ENCODE data around the gene POLRMT. TPM values are rescaled to one million over a fixed set of nuclear protein-coding genes. Genes with fewer than 3 reads are reported as not detected.
"Not testable (repeated sequence)": the region's sequence is repeated elsewhere in the genome, so short reads cannot be mapped to it uniquely, and the experiment has no call there.

Gene POLRMT
- total RNA-seq, 4 donors from 2014 or later, result 33.8 to 119 (median 70.5) TPM

DNA sequence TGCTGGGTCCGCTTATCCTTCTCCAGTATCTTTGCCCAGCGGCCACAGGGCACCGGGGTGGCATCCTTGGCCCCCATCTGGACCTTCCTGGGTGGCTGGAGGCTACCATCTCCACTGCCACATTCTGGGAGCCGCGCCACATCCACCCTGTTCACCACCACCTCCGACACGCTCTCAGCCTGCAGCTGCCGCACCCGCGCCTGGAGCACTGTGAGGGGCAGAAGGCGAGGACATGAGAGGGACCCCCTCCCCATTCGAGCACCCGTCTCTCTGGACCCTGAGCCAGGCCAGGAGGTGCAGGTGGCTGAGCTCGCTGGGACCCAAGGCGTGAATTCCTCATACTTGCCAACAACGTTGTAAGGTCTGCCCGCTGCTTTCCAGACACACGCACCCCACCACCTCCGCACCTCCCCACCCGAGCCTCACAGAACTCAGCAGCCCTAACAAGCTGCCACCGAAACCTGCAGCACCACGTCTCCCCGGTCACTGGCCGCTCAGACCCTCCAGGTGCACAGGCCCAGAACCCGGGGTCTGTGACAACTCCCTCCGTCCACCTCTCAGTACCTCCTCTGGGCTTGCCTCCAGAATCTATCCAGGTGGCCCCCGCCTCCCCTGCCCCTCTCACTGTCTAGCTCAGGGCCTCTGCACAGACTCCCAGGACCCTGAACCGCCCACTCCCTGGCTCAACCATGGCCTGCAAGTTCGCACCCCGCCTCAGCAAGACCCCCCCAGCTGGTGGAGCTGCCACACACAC lies 3.2 kb downstream of the POLRMT start:
- Histone ChIP-seq H3K27me3 (no peaks in the 10 kb centered on the region), H3K27ac (no peak overlapping the region), H3K9me3 (no peaks in the 10 kb centered on the region), H3K4me3 (no peak overlapping the region), H3K36me3 (peaks cover 0 to 45% (median 0%) of the 10 kb centered on the region in 3 donors), H3K4me1 (peaks cover 0 to 26% (median 12%) of the 10 kb centered on the region in 4 donors)
- TF ChIP-seq, protein P1, sequence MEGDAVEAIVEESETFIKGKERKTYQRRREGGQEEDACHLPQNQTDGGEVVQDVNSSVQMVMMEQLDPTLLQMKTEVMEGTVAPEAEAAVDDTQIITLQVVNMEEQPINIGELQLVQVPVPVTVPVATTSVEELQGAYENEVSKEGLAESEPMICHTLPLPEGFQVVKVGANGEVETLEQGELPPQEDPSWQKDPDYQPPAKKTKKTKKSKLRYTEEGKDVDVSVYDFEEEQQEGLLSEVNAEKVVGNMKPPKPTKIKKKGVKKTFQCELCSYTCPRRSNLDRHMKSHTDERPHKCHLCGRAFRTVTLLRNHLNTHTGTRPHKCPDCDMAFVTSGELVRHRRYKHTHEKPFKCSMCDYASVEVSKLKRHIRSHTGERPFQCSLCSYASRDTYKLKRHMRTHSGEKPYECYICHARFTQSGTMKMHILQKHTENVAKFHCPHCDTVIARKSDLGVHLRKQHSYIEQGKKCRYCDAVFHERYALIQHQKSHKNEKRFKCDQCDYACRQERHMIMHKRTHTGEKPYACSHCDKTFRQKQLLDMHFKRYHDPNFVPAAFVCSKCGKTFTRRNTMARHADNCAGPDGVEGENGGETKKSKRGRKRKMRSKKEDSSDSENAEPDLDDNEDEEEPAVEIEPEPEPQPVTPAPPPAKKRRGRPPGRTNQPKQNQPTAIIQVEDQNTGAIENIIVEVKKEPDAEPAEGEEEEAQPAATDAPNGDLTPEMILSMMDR (IDR thresholded peaks at IDR 0.05), result no peak
- no peak for TF ChIP-seq POLR2A (IDR thresholded peaks at IDR 0.05)
- no peak for DNase-seq

DNA sequence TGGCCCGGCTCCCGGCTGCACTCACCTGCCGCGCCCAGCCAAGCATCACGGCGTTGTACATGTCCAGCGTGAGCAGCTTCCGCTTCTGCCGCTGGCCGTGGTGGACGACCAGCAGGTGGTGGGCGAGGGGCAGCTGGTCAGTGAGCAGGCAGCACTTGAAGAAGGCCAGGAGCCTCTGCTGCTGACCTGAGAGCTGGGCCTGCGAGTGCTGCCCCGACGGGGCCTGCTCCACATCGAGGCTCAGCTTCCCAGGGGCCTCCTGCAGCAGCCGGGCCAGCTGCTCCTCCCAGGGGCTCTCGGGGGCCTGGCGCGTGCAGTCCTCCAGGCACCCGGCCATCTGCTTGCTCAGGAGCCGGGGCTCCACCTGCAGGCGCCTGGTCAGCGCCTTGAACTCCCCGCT lies 3.8 kb downstream of the POLRMT start:
- H3K4me3 ChIP-seq, DNase-seq, H3K27me3 ChIP-seq, H3K27ac ChIP-seq, H3K9me3 ChIP-seq: not testable (repeated sequence)
- Histone ChIP-seq H3K4me1 (peaks cover 0 to 26% (median 12%) of the 10 kb centered on the region in 4 donors), H3K36me3 (peaks cover 0 to 51% (median 0%) of the 10 kb centered on the region in 3 donors)

DNA sequence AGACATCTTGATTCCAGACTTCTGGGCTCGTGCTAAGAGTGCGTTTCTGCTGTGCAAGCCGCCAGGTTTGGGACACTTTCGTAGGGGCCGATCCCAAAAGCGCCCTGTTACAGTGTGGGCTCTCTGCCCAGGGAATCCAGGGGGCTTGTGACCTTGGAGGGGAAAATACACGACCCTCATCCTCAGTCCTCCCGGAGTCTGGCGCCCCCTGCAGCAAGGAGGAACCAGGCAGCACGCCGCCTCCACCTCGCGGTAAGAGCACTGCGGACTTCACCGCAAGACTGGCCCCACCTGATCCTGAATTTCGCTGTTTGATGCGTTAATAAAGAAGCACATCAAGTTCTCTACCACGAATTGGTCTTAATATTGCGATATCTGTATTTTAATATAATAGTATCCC lies 5.2 kb downstream of the POLRMT start:
- peaks cover 0 to 19% (median 5%) of the 10 kb centered on the region in 4 donors for H3K4me1 ChIP-seq
- H3K4me3 ChIP-seq, result no peak overlapping the region
- H3K36me3 ChIP-seq, result peaks cover 0 to 59% (median 0%) of the 10 kb centered on the region in 3 donors
- no peaks in the 10 kb centered on the region for H3K27me3 ChIP-seq
- H3K9me3 ChIP-seq, result no peaks in the 10 kb centered on the region
- no peak for DNase-seq
- no peak overlapping the region for H3K27ac ChIP-seq
- TF ChIP-seq, protein P1 (IDR thresholded peaks at IDR 0.05), result peak in 1 of 6 experiments; percentile 19
- TF ChIP-seq POLR2A (IDR thresholded peaks at IDR 0.05), result no peak

GRCh38 chr19:626566-626965 lies 6.8 kb downstream of the POLRMT start:
- H3K9me3 ChIP-seq, H3K27ac ChIP-seq, H3K27me3 ChIP-seq, H3K4me3 ChIP-seq, DNase-seq, H3K4me1 ChIP-seq: not testable (repeated sequence)
- peaks cover 0 to 70% (median 0%) of the 10 kb centered on the region in 3 donors for H3K36me3 ChIP-seq

- Histone ChIP-seq H3K27me3 (no peaks in the 10 kb centered on the region), H3K27ac (no peak overlapping the region), H3K36me3 (peaks cover 0 to 76% (median 0%) of the 10 kb centered on the region in 3 donors), H3K4me3 (no peak overlapping the region), H3K9me3 (no peaks in the 10 kb centered on the region), H3K4me1 (no peaks in the 10 kb centered on the region)
- no peak for DNase-seq
- TF ChIP-seq, protein P1 (IDR thresholded peaks at IDR 0.05), result no peak
- no peak for TF ChIP-seq POLR2A (IDR thresholded peaks at IDR 0.05)
Observed at GRCh38 chr19:625257-625656, 8.1 kb downstream of the POLRMT start.

GRCh38 chr19:624433-625109 lies 8.8 kb downstream of the POLRMT start:
- H3K4me1 ChIP-seq, result no peaks in the 10 kb centered on the region
- peak overlapping the region in 1 of 4 donors; percentile 12 for H3K27ac ChIP-seq
- H3K36me3 ChIP-seq, result peaks cover 0 to 76% (median 0%) of the 10 kb centered on the region in 3 donors
- H3K9me3 ChIP-seq, result no peaks in the 10 kb centered on the region
- DNase-seq, result no peak
- H3K27me3 ChIP-seq, result no peaks in the 10 kb centered on the region
- no peak overlapping the region for H3K4me3 ChIP-seq
- TF ChIP-seq, protein P1 (IDR thresholded peaks at IDR 0.05), result no peak

All from Peyer's patch (tissue), 4 donors.